ENCODE results near the gene RHBDD3. TPM values are rescaled to one million over a fixed set of nuclear protein-coding genes. Genes with fewer than 3 reads are reported as not detected.

RHBDD3 gene
- total RNA-seq, 1 experiment from 2014 or later = 35.8 TPM

GRCh38 chr22:29270475-29271271 lies 2.9 kb upstream of the RHBDD3 start:
- no peak for DNase-seq (ENCODE audit: low read depth)

- no peak for DNase-seq (ENCODE audit: low read depth)
Measured at GRCh38 chr22:29269731-29270474, 2.1 kb upstream of the RHBDD3 start.

GRCh38 chr22:29269230-29269604 lies 1.4 kb upstream of the RHBDD3 start:
- DNase-seq (ENCODE audit: low read depth) = no peak

- DNase-seq (ENCODE audit: low read depth) = peak; percentile 61
Measured at GRCh38 chr22:29268511-29269229, 889 bp upstream of the RHBDD3 start.

DNA sequence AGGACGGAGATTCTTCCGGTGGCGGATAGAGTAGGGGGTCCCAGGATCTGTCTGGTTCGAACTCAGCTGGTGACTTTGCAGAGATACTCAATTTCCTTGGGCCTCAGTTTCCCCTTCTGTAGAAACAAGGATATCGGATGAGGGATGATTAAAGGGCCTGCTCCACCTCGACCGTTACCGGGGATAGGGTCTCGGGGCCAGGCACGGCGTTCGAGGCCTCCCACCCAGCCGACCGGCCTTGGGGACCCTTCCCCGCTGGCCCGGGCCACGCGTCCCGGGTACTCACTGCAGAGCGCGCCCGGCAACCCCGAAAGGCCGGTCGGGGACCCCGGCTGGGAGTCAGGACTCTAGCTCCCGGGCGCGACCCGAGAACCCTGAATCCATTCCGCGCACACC lies 321 bp downstream of the RHBDD3 start:
- no peak for DNase-seq (ENCODE audit: low read depth)

DNA sequence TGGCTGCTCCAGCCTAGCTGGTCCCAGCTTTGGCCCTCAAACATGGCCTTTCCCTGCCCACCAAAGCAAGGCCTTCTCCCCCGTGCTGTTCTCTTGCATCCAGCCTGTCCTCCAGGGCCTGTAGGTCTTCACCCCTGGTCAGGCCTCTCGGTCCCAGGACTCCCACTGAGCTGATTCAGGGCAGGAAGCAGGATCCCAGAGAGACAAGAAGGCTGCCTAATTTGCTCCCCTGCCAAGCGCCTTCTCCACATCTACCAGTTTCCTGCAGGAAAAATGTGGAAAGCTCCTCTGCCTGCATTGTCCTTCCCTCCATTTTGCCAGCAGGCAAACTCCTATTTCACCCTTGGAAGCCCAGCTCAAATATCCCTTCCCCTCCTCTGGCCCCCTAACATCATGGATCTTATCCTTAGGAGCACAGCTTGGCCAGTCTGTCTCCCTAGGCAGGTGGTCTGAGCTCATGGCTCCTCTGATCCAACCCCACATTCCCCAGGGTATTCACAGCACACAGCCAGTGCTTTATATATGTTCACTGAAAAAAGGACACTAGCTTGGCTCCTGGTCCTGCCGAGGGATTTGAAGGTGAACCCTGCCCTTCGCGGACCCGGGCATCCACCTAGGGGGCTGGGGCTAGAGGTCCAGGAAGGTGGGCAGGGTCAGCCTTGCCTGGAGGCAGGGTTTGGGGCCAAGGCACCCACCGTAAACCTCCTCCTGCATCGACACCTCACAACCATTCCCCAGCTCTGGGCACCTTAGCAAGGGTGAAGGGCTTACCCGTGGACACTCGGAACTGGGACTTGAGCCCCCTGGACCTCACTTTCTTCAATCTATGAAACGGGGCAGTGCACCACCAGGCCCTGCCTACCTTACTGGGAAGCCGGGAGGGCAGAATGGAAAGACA lies 968 bp downstream of the RHBDD3 start:
- DNase-seq (ENCODE audit: low read depth) = no peak

- DNase-seq (ENCODE audit: low read depth) = no peak
Measured at GRCh38 chr22:29265929-29266328, 1.9 kb downstream of the RHBDD3 start.

GRCh38 chr22:29265305-29265704 lies 2.5 kb downstream of the RHBDD3 start:
- DNase-seq (ENCODE audit: low read depth) = no peak

DNA sequence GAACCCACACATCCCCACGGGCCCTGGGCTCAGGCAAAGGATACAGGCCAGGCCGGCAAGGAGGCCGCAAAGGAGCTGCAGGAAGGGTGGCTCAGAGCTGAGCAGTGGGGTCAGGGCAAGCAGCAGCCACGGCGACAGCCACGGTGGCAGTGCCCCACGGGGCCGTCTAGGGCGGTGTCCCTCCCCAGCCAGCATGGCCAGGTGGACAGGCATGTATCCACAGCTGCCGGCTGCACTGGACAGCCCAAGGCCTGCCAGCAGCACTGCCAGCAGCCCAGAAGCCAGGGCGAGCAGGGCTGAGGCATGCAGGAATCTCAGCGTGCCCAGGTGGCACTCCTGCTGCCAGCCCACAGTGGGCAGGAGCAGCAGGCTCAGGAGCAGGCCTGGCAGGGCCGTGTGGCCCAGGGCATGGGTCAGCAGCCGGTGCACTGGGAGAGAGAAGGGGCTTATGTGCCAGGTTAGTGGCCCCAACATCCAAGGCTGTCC lies 3.9 kb downstream of the RHBDD3 start:
- DNase-seq (ENCODE audit: low read depth) = no peak

DNA sequence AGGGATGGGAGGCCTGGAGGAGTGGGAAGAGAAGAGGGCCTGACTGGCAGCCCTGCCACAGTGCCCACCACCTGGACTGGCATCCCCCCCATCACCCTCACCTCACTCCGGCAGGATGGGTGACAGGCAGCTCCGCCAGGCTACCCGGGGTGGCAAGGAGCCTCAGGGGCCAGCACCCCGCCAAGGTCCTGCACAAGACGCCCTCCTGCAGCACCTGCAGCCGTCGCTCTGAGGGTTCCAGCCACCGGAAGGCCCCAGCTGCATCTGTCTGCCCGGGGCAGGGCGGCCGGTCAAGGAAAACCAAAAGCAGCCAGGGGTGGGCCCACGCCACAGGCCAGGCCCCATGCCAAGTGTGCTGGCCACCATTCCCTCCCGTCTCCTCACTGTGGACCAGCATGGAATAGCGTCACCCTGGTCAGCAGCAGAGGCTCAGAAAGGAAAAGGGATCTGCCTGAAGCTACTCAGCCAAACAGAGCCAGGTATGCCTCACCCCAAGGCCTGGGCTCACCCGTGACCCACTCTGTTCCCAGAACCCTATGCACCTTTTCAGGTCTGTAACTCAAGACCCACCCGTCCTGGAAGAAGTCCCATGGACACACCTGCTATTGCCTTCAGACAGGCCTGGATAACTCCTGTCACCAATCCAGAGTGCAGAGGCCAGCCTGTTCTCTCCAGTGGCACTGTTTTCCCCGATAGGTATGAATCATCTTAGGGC lies 7.0 kb downstream of the RHBDD3 start:
- DNase-seq (ENCODE audit: low read depth) = no peak

GRCh38 chr22:29260031-29260560 lies 7.7 kb downstream of the RHBDD3 start:
- no peak for DNase-seq (ENCODE audit: low read depth)

DNA sequence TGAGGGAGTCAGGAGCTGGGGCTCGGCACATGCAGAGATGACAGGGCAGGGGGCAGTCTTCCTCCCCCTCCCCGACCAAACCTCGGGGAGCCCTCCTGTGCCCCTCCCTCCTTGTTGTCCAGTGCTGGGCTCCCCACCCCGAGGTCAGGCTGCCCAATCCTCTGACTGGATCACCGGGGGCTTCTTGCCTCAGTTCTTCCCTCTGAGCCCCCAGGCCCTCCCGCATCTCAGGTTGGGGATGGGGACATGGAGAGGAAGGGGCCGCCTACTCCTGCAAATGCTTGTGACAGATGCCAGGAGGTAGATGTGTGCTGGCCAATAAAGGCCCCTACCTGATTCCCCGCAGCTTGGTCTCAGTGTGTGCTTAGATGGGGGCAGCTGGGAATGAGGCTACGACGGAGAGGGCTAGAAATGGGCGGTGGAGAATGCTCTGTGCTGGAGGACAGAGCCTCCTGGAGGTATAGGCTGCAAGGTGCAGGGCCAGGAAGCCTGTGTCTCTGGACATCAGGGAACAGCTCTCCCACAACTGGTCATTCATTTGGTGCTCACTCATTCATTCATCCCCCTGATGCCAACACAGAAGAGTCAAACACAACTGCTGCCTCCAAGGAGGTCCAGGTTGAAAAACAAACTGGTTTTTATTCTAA lies 8.4 kb downstream of the RHBDD3 start:
- DNase-seq (ENCODE audit: low read depth) = no peak

DNA sequence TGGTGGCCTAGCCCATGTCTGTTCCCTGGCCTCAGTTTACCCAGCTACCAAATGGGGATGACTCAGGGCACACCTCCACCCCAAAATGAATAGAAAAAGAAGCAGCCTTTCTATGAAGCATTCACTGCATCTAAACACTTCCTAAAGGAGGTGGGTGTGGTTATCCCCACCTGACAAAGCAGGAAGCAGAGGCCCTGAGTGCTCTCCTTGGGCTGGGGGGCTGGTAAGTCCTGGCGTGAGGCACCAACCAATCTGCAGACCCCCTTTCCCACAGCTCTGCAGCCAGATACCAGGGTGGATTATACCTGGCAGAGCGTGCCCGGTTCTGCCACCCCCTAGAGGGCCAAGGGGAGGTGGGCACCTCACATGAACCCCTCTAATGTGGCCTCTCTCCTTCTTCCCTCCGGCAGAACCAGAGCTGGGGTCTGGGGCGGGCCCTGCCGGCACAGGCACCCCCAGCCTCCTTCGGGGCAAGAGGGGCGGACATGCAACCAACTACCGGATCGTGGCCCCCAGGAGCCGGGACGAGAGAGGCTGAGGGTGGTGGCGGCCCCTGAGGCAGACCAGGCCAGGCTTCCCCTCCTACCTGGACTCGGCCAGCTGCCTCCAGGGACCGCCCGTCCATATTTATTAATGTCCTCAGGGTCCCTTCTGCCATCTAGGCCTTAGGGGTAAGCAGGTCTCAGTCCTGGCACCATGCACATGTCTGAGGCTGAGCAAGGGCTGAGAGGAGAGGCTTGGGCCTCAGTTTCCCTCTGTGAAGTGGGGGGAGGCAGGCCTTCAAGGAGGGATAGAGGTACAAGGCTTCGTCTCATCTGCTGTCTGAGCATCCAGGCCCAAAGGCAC lies 9.2 kb downstream of the RHBDD3 start:
- no peak for DNase-seq (ENCODE audit: low read depth)

DNA sequence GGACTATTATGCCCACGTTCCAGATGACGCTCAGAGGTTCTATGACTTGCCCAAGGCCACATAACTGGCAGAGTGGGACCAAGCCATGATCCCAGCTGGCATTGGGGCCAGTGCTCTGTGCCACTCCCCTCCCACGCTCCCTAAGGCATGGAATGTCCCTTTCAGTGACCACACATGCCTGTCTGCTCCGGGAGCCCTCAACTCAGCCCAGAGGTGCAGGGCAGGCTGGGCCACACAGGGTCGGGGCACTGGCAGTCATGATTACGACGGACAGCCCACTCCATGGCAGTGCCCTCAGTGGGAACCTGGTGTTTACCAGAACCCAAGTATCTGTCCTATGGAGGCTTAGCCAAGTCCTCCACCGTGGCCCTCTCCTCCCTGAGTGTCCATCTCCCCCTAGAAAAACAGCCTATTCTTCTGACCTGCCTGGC lies 10.0 kb downstream of the RHBDD3 start:
- no peak for DNase-seq (ENCODE audit: low read depth)

GRCh38 chr22:29256606-29257325 lies 11.0 kb downstream of the RHBDD3 start:
- DNase-seq (ENCODE audit: low read depth) = no peak

DNA sequence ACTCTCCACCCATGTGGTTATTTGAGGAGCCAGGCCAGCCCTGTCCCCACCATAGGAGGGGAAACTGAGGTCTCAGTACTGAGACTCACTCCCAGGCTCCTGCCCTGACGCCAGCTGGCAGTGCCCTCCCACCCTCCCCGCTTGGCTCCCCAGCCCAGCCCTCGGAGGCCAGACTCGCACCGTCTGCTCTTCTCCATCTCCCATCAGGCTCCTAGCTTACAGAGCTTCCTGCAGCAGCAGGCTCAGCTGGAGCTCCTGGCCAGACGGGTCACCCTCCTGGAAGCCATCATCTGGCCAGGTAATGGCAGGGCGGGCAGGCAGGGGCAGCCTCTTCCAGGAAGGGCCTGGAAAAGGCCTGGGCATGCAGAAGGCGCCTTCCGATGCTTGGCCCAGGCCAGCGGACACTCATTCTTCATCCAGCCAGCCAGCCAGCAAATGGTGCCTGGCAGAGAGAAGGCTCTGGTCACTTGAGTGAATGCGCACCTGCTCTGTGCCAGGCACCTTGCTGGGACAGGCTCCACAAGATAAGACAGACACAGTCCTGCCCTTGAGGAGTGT lies 12.6 kb downstream of the RHBDD3 start:
- no peak for DNase-seq (ENCODE audit: low read depth)

- no peak for DNase-seq (ENCODE audit: low read depth)
Measured at GRCh38 chr22:29254286-29254660, 13.5 kb downstream of the RHBDD3 start.
